ENCODE results near the gene NAA40.

Gene NAA40

GRCh38 chr11:63938479-63939396 lies at the start of gene NAA40:
NAA40 (plus strand) TSS chr11:63939002; CDS start chr11:63939097, 95 bp downstream.
- DNase-seq: peak; percentile 88

- DNase-seq: no peak
Observed at GRCh38 chr11:63889344-63889743, 49.5 kb upstream of the NAA40 start.

- no peak for DNase-seq
Observed at GRCh38 chr11:63890368-63890767, 48.4 kb upstream of the NAA40 start.

GRCh38 chr11:63892228-63892627 lies 46.6 kb upstream of the NAA40 start:
- no peak for DNase-seq

GRCh38 chr11:63893355-63893754 lies 45.4 kb upstream of the NAA40 start:
- DNase-seq: no peak

GRCh38 chr11:63896071-63896470 lies 42.7 kb upstream of the NAA40 start:
- DNase-seq: no peak

- no peak for DNase-seq
Observed at GRCh38 chr11:63897459-63898146, 41.2 kb upstream of the NAA40 start.

GRCh38 chr11:63901660-63902059 lies 37.1 kb upstream of the NAA40 start:
- no peak for DNase-seq

- DNase-seq: no peak
Observed at GRCh38 chr11:63903884-63904283, 34.9 kb upstream of the NAA40 start.

- DNase-seq: no peak
Observed at GRCh38 chr11:63904743-63905142, 34.1 kb upstream of the NAA40 start.

GRCh38 chr11:63905179-63905578 lies 33.6 kb upstream of the NAA40 start:
- DNase-seq: no peak

- DNase-seq: no peak
Observed at GRCh38 chr11:63906087-63906486, 32.7 kb upstream of the NAA40 start.

GRCh38 chr11:63906585-63906984 lies 32.2 kb upstream of the NAA40 start:
- peak; percentile 64 for DNase-seq

GRCh38 chr11:63907063-63907462 lies 31.7 kb upstream of the NAA40 start:
- no peak for DNase-seq

GRCh38 chr11:63907808-63908530 lies 30.8 kb upstream of the NAA40 start:
- DNase-seq: no peak

- no peak for DNase-seq
Observed at GRCh38 chr11:63908631-63909401, 30.0 kb upstream of the NAA40 start.

- DNase-seq: no peak
Observed at GRCh38 chr11:63909591-63910506, 29.0 kb upstream of the NAA40 start.

GRCh38 chr11:63910675-63911074 lies 28.1 kb upstream of the NAA40 start:
- DNase-seq: no peak

- no peak for DNase-seq
Observed at GRCh38 chr11:63911440-63911839, 27.4 kb upstream of the NAA40 start.

- DNase-seq: no peak
Observed at GRCh38 chr11:63911876-63912275, 26.9 kb upstream of the NAA40 start.

GRCh38 chr11:63912678-63913077 lies 26.1 kb upstream of the NAA40 start:
- no peak for DNase-seq

All from activated CD4-positive, alpha-beta T cell treated with anti-CD3 and anti-CD28 coated beads, Interleukin-2, amount 50 U/mL, for 1 hour (primary cell).